IMR-90 (cell line): ENCODE measurements around the gene MAEL. TPM values are rescaled to one million over a fixed set of nuclear protein-coding genes. Genes with fewer than 3 reads are reported as not detected.

Experiments
- ATAC-seq: fragments of 200-7000 bp; cut with Tn5 transposase; 2 replicates; pipeline ENCODE4 v1.9.1; 2020; ENCODE audit warnings: low read depth, mild to moderate bottlenecking, moderate library complexity
- BruUV-seq: library from RNA; stranded (reverse); fragments of 400-500 nt; replicated peaks from 2 replicates; lab custom pipeline; 2021; lab: Mats Ljungman, UMichigan
- CTCF ChIA-PET: fragments of 300-600 bp; formaldehyde crosslinking; extraction: SDS; loops from one replicate; lab custom pipeline; 2021; ENCODE audit warnings: antibody characterized with exemption; lab: Yijun Ruan, JAX
- POLR2A ChIA-PET: fragments of 300-600 bp; sonication (Branson Sonifier 250); formaldehyde crosslinking; loops from one replicate; lab custom pipeline; 2022; ENCODE audit warnings: antibody characterized with exemption; ENCODE audit not compliant: unreplicated experiment; lab: Charles Lee
- DNase-seq: peaks from one replicate; pipeline ENCODE4 v3.0.0; 2013
- H2AFZ ChIP-seq: replicated peaks from 2 replicates; pipeline ENCODE3; 2013; ENCODE audit warnings: low read length, mild to moderate bottlenecking; ENCODE audit not compliant: poor library complexity
- H2AK5ac ChIP-seq: 2 replicates; pipeline ENCODE4 v1.6.1; 2013; ENCODE audit warnings: low read depth, low read length, inconsistent platforms
- H2AK9ac ChIP-seq: replicated peaks from 2 replicates; pipeline ENCODE3; 2013; ENCODE audit warnings: mild to moderate bottlenecking, low read depth, low read length, moderate library complexity; ENCODE audit not compliant: poor library complexity
- H2BK120ac ChIP-seq: 2 replicates; pipeline ENCODE4 v1.6.1; 2013; ENCODE audit warnings: low read depth, low read length, inconsistent platforms
- H2BK15ac ChIP-seq: 3 replicates; pipeline ENCODE4 v1.6.1; 2013; ENCODE audit warnings: low read depth, low read length, inconsistent platforms
- H2BK20ac ChIP-seq: 2 replicates; pipeline ENCODE4 v1.6.1; 2013; ENCODE audit warnings: low read depth, mild to moderate bottlenecking, inconsistent platforms, low read length, moderate library complexity
- H2BK5ac ChIP-seq: 2 replicates; pipeline ENCODE4 v1.6.1; 2013; ENCODE audit warnings: mild to moderate bottlenecking, low read depth, low read length, inconsistent platforms; ENCODE audit not compliant: poor library complexity, severe bottlenecking
- H3K14ac ChIP-seq: replicated peaks from 2 replicates; pipeline ENCODE4 v1.6.1; 2013; ENCODE audit warnings: low read depth, low read length, inconsistent platforms
- H3K18ac ChIP-seq: 2 replicates; pipeline ENCODE4 v1.6.1; 2013; ENCODE audit warnings: low read depth, low read length, control low read depth
- H3K23ac ChIP-seq: 2 replicates; pipeline ENCODE4 v1.6.1; 2013; ENCODE audit warnings: low read depth, low read length, inconsistent platforms
- H3K27ac ChIP-seq: 2 replicates; pipeline ENCODE4 v1.5.1; 2013; ENCODE audit warnings: mild to moderate bottlenecking, control low read depth, low read length; ENCODE audit not compliant: insufficient read depth
- H3K27me3 ChIP-seq: 2 replicates; pipeline ENCODE4 v1.6.1; 2013; ENCODE audit warnings: low read length; ENCODE audit not compliant: control insufficient read depth, insufficient read depth
- H3K36me3 ChIP-seq: 2 replicates; pipeline ENCODE4 v1.6.1; 2013; ENCODE audit warnings: low read length, mixed read lengths; ENCODE audit not compliant: control insufficient read depth, insufficient read depth
- H3K4ac ChIP-seq: 2 replicates; pipeline ENCODE4 v1.6.1; 2013; ENCODE audit warnings: low read depth, low read length, inconsistent platforms
- H3K4me1 ChIP-seq: 2 replicates; pipeline ENCODE4 v1.6.1; 2013; ENCODE audit warnings: low read length, mixed read lengths; ENCODE audit not compliant: control insufficient read depth, insufficient read depth
- H3K4me2 ChIP-seq: 2 replicates; pipeline ENCODE4 v1.6.1; 2013; ENCODE audit warnings: low read depth, mild to moderate bottlenecking, control low read depth, low read length, moderate library complexity
- H3K4me3 ChIP-seq: 2 replicates; pipeline ENCODE4 v1.5.1; 2013; ENCODE audit warnings: low read depth, mild to moderate bottlenecking, control low read depth, low read length, moderate library complexity; ENCODE audit not compliant: insufficient read depth
- H3K56ac ChIP-seq: 2 replicates; pipeline ENCODE4 v1.6.1; 2013; ENCODE audit warnings: low read length, inconsistent platforms; ENCODE audit not compliant: insufficient read depth; ENCODE audit errors: extremely low read depth
- H3K79me1 ChIP-seq, 2 experiments: 2 replicates each; pipeline ENCODE4 v1.6.1; 2013; ENCODE audit warnings: low read length in 2 of 2, inconsistent platforms in 1 of 2, low read depth in 1 of 2
- H3K9ac ChIP-seq: 2 replicates; pipeline ENCODE4 v1.6.1; 2013; ENCODE audit warnings: low read depth, low read length, control low read depth
- H3K9me1 ChIP-seq: 2 replicates; pipeline ENCODE4 v1.6.1; 2013; ENCODE audit warnings: low read length, inconsistent platforms; ENCODE audit not compliant: insufficient read depth
- H3K9me3 ChIP-seq: 2 replicates; pipeline ENCODE4 v1.6.1; 2013; ENCODE audit warnings: low read length; ENCODE audit not compliant: control insufficient read depth, insufficient read depth
- H4K20me1 ChIP-seq: 2 replicates; pipeline ENCODE4 v1.6.1; 2013; ENCODE audit warnings: low read length, inconsistent platforms; ENCODE audit not compliant: insufficient read depth
- H4K5ac ChIP-seq: 2 replicates; pipeline ENCODE4 v1.6.1; 2013; ENCODE audit warnings: mild to moderate bottlenecking, low read depth, low read length, control low read depth
- H4K8ac ChIP-seq, 2 experiments: 2 replicates each; pipeline ENCODE4 v1.6.1; 2013; ENCODE audit warnings: low read depth in 2 of 2, low read length in 2 of 2, control low read depth in 1 of 2, inconsistent platforms in 1 of 2
- H4K91ac ChIP-seq: 2 replicates; pipeline ENCODE4 v1.6.1; 2013; ENCODE audit warnings: low read depth, low read length, inconsistent platforms; ENCODE audit not compliant: insufficient read depth
- BHLHE40 ChIP-seq: fragments of 150-350 bp; IDR thresholded peaks from 2 replicates; pipeline ENCODE4 v1.6.1; 2016; ENCODE audit warnings: mild to moderate bottlenecking, low read depth, low read length
- CEBPB ChIP-seq: IDR thresholded peaks from 2 replicates; pipeline ENCODE4 v1.6.1; 2012; ENCODE audit warnings: low read depth, low read length, improper control_type of control experiment
- CHD1 ChIP-seq: IDR thresholded peaks from 2 replicates; pipeline ENCODE4 v1.6.1; 2012; ENCODE audit warnings: low read depth, low read length, improper control_type of control experiment
- FOS ChIP-seq: fragments of 150-350 bp; IDR thresholded peaks from 2 replicates; pipeline ENCODE4 v1.6.1; 2016; ENCODE audit warnings: low read depth, low read length
- MAFK ChIP-seq: IDR thresholded peaks from 2 replicates; pipeline ENCODE4 v1.6.1; 2012; ENCODE audit warnings: low read depth, low read length, improper control_type of control experiment
- MAZ ChIP-seq: IDR thresholded peaks from 2 replicates; pipeline ENCODE4 v1.6.1; 2012; ENCODE audit warnings: low read depth, mild to moderate bottlenecking, low read length, improper control_type of control experiment, moderate library complexity, borderline replicate concordance
- MXI1 ChIP-seq: IDR thresholded peaks from 2 replicates; pipeline ENCODE4 v1.6.1; 2012; ENCODE audit warnings: low read depth, mild to moderate bottlenecking, low read length, moderate library complexity, borderline replicate concordance
- NFE2L2 ChIP-seq: fragments of 150-350 bp; IDR thresholded peaks from 2 replicates; pipeline ENCODE4 v1.6.1; 2016; ENCODE audit warnings: low read depth, mild to moderate bottlenecking, low read length
- POLR2A ChIP-seq: IDR thresholded peaks from 2 replicates; pipeline ENCODE4 v1.6.1; 2012; ENCODE audit warnings: mild to moderate bottlenecking, low read depth, low read length
- RAD21 ChIP-seq: IDR thresholded peaks from 2 replicates; pipeline ENCODE4 v1.6.1; 2012; ENCODE audit warnings: low read length, improper control_type of control experiment
- RCOR1 ChIP-seq: IDR thresholded peaks from 2 replicates; pipeline ENCODE4 v1.6.1; 2012; ENCODE audit warnings: mild to moderate bottlenecking, low read length, improper control_type of control experiment; ENCODE audit not compliant: insufficient replicate concordance
- RFX5 ChIP-seq: IDR thresholded peaks from 2 replicates; pipeline ENCODE4 v1.8.0; 2012; ENCODE audit warnings: low read depth, mild to moderate bottlenecking, low read length, moderate library complexity
- SMC3 ChIP-seq: fragments of 150-350 bp; IDR thresholded peaks from 2 replicates; pipeline ENCODE4 v1.6.1; 2016; ENCODE audit warnings: low read depth, mild to moderate bottlenecking, antibody characterized with exemption, low read length, moderate library complexity
- WGBS, 2 experiments: methylation state at CpG; one replicate each; pipeline versions ENCODE4 v1.1.5 to v1.1.7; 2013; ENCODE audit warnings: missing lambda C conversion rate in 2 of 2; ENCODE audit not compliant: insufficient read length in 1 of 2; ENCODE audit errors: extremely low coverage in 2 of 2; 5-methylcytosine and 5-hydroxymethylcytosine counted together
- dilution Hi-C: fragments of 300-500 bp; cut with HindIII; formaldehyde crosslinking; loops from one replicate; pipeline ENCODE4 v1.14.3; 2018; ENCODE audit warnings: low sequenced_read_pairs; ENCODE audit not compliant: unreplicated experiment
- in situ Hi-C: fragments of 300-500 bp; cut with MboI; formaldehyde crosslinking; loops from 3 replicates; pipeline ENCODE4 v1.14.3; 2019; ENCODE audit warnings: low sequenced_read_pairs, inconsistent platforms, mixed read lengths
- intact Hi-C: fragments of 100-400 bp; cut with micrococcal nuclease; formaldehyde crosslinking; loops from 2 replicates; pipeline ENCODE4 v1.10.0; 2022
- polyA plus RNA-seq, 3 experiments: library from polyadenylated mRNA; depleted of rRNA; stranded (reverse); fragments of >200 nt; gene quantifications; 2 replicates each; pipeline ENCODE4 v1.2.3, GENCODE V29; 2012; ENCODE audit warnings: low replicate concordance in 1 of 3
- total RNA-seq: library from RNA; depleted of rRNA; stranded (reverse); fragments of >200 nt; gene quantifications from 2 replicates; pipeline ENCODE4 v1.2.3, GENCODE V29; 2012
- TF ChIP-seq, protein P1 (sequence below): fragments of 150-350 bp; IDR thresholded peaks from 2 replicates; pipeline ENCODE4 v1.6.1; 2017; ENCODE audit warnings: mild to moderate bottlenecking, antibody characterized with exemption, low read length, low read depth
- TF ChIP-seq, protein P2 (sequence below): fragments of 150-350 bp; IDR thresholded peaks from 2 replicates; pipeline ENCODE4 v1.6.1; 2016; ENCODE audit warnings: low read depth, mild to moderate bottlenecking, low read length, moderate library complexity, borderline replicate concordance
- TF ChIP-seq, protein P3 (sequence below): conservative IDR thresholded peaks from 2 replicates; pipeline ENCODE4 v1.5.1; 2012; ENCODE audit warnings: mild to moderate bottlenecking, low read depth, low read length, improper control_type of control experiment

The MAEL gene
- total and polyA plus RNA-seq, 2 of the 4 experiments (the other 2 are of a cell fraction) = not detected

DNA sequence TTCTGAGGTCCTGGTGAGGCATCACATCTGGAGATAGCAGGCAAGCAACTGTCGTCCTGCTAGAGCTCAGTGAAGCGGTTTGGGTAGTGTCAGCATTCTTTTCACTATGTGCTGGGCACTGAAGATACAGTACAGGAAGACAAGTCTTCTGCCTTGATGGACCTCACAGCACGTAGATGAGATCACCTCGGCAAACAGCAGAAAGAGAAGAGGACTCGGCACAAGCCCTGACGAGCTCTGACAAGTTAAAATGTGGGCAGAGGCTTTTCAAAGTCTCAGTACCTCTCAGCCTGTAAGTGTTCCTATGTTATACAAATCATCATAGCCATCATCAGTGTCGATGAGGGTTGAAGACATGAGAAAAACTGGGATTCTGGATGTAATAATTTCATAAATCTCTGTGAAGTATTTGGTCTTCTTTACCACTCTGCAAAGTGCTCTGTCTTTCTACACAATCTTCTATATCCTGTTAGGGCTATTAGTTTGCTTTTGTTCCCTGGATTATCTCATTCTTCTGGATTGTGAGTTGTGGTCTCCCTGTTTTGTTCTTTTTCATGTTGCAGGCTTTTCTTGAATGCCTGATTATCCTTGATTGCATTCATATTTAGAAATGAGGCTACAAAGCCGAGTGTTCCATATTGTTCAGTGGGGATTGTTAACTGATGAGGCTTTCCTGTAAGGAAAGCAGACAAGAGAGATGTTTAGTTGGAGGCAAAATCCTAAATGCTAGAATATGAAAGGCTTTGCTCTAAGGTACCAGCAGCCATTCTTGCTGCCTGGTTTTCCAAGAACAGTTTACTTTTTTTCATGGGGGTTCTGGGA lies 24.2 kb downstream of the MAEL start:
- H3K79me1 ChIP-seq = no peaks in the 10 kb centered on the region
- H3K4me3 ChIP-seq = no peak overlapping the region
- H4K8ac ChIP-seq = no peak overlapping the region
- ChIA-PET CTCF (no interaction called here), POLR2A (no interaction called here)
- dilution Hi-C loops = no loop called here
- in situ Hi-C loops = no loop called here
- DNase-seq (no peak), ATAC-seq (no peak)
- H3K23ac ChIP-seq = no peak overlapping the region
- H3K4me1 ChIP-seq = no peaks in the 10 kb centered on the region
- H3K14ac ChIP-seq = no peak overlapping the region
- no peak overlapping the region for H3K4ac ChIP-seq
- no peak overlapping the region for H3K27ac ChIP-seq
- H3K56ac ChIP-seq = no peak overlapping the region
- no peaks in the 10 kb centered on the region for H3K36me3 ChIP-seq
- no peaks in the 10 kb centered on the region for H3K9me1 ChIP-seq
- intact Hi-C loops = no loop called here
- H3K9me3 ChIP-seq = no peaks in the 10 kb centered on the region
- no peak overlapping the region for H2AK9ac ChIP-seq
- no peak overlapping the region for H3K18ac ChIP-seq
- TF ChIP-seq FOS = no peak
- no peak for TF ChIP-seq MXI1
- TF ChIP-seq CEBPB = no peak
- TF ChIP-seq SMC3 = no peak
- no peak for TF ChIP-seq RFX5
- TF ChIP-seq RAD21 = no peak
- no peak for TF ChIP-seq MAZ
- TF ChIP-seq MAFK = no peak
- TF ChIP-seq, protein P1, sequence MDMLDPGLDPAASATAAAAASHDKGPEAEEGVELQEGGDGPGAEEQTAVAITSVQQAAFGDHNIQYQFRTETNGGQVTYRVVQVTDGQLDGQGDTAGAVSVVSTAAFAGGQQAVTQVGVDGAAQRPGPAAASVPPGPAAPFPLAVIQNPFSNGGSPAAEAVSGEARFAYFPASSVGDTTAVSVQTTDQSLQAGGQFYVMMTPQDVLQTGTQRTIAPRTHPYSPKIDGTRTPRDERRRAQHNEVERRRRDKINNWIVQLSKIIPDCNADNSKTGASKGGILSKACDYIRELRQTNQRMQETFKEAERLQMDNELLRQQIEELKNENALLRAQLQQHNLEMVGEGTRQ = no peak
- TF ChIP-seq, protein P2, sequence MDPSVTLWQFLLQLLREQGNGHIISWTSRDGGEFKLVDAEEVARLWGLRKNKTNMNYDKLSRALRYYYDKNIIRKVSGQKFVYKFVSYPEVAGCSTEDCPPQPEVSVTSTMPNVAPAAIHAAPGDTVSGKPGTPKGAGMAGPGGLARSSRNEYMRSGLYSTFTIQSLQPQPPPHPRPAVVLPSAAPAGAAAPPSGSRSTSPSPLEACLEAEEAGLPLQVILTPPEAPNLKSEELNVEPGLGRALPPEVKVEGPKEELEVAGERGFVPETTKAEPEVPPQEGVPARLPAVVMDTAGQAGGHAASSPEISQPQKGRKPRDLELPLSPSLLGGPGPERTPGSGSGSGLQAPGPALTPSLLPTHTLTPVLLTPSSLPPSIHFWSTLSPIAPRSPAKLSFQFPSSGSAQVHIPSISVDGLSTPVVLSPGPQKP = no peak
- no peak for TF ChIP-seq BHLHE40
- TF ChIP-seq NFE2L2 = no peak
- TF ChIP-seq POLR2A = no peak
- no peak for TF ChIP-seq CHD1
- no peak for TF ChIP-seq RCOR1
- TF ChIP-seq, protein P3, sequence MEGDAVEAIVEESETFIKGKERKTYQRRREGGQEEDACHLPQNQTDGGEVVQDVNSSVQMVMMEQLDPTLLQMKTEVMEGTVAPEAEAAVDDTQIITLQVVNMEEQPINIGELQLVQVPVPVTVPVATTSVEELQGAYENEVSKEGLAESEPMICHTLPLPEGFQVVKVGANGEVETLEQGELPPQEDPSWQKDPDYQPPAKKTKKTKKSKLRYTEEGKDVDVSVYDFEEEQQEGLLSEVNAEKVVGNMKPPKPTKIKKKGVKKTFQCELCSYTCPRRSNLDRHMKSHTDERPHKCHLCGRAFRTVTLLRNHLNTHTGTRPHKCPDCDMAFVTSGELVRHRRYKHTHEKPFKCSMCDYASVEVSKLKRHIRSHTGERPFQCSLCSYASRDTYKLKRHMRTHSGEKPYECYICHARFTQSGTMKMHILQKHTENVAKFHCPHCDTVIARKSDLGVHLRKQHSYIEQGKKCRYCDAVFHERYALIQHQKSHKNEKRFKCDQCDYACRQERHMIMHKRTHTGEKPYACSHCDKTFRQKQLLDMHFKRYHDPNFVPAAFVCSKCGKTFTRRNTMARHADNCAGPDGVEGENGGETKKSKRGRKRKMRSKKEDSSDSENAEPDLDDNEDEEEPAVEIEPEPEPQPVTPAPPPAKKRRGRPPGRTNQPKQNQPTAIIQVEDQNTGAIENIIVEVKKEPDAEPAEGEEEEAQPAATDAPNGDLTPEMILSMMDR = no peak
- H2BK20ac ChIP-seq = no peak overlapping the region
- no peak overlapping the region for H4K5ac ChIP-seq
- no peak overlapping the region for H2AFZ ChIP-seq
- H2AK5ac ChIP-seq = no peak overlapping the region
- no peak overlapping the region for H4K91ac ChIP-seq
- H2BK15ac ChIP-seq = no peak overlapping the region
- no peak overlapping the region for H3K9ac ChIP-seq
- no TSS peak for BruUV-seq
- H3K4me2 ChIP-seq = no peak overlapping the region
- 20% methylated on average over 2 of the region's 8 CpGs; no CpG with 5 or more reads in 1 of the 2 experiments for WGBS, 2 experiments
- no peak overlapping the region for H2BK120ac ChIP-seq
- no peaks in the 10 kb centered on the region for H4K20me1 ChIP-seq
- H2BK5ac ChIP-seq = no peak overlapping the region
- no peaks in the 10 kb centered on the region for H3K27me3 ChIP-seq
